ENCODE results near the gene FA2H. TPM values are rescaled to one million over a fixed set of nuclear protein-coding genes. Genes with fewer than 3 reads are reported as not detected.

FA2H gene
- total and polyA plus RNA-seq, 10 of the 15 experiments (the other 5 are each of a cell fraction or from before 2014, with no cell fraction given), result 0.05 to 0.73 (median 0.51) TPM; not detected in 3

DNA sequence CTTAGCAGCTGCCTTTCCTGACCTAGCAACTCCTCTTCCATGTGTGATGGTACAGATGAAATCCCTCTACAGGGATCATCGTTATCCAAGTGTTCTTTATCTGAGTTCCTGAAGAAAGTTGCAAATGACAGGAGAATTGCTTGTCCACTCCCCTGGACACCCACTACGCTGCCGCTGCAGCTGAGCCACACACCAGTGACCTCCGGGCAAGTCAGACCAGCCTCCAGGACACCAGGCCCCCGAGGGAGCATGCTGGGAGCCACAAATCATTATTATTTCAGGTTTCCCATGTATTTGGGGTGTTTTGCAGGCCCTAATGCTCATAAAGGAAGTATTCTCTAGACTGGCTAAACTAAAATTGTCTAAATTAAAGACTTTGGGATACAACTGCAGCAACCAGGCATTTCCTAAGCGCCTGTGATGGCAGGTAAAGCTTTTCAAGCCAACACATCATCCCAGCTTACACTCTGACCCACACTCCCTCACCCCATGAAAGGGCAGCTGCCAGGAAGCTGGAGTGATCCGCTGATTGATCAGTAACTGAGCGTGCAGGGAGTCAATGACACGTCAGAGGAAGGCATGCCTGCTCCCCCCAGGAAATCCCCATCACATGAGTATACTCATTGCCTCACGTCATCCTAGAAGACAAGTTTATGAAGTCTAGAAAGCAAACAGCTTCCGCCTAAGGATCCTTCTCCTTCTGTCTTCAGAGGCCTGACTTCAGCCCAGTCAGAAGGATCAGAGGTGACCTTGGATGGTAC, 14.4 kb downstream of the FA2H start (continued):
- TF ChIP-seq, protein P1, sequence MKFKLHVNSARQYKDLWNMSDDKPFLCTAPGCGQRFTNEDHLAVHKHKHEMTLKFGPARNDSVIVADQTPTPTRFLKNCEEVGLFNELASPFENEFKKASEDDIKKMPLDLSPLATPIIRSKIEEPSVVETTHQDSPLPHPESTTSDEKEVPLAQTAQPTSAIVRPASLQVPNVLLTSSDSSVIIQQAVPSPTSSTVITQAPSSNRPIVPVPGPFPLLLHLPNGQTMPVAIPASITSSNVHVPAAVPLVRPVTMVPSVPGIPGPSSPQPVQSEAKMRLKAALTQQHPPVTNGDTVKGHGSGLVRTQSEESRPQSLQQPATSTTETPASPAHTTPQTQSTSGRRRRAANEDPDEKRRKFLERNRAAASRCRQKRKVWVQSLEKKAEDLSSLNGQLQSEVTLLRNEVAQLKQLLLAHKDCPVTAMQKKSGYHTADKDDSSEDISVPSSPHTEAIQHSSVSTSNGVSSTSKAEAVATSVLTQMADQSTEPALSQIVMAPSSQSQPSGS (IDR thresholded peaks at IDR 0.05; ENCODE audit: low read length), result peak; percentile 27; the same call in 1 of the 2 replicates
- TF ChIP-seq, protein P2, sequence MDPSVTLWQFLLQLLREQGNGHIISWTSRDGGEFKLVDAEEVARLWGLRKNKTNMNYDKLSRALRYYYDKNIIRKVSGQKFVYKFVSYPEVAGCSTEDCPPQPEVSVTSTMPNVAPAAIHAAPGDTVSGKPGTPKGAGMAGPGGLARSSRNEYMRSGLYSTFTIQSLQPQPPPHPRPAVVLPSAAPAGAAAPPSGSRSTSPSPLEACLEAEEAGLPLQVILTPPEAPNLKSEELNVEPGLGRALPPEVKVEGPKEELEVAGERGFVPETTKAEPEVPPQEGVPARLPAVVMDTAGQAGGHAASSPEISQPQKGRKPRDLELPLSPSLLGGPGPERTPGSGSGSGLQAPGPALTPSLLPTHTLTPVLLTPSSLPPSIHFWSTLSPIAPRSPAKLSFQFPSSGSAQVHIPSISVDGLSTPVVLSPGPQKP (IDR thresholded peaks at IDR 0.05; ENCODE audit: low read depth, low read length), result no peak
- peak; percentile 29 for TF ChIP-seq RELA (IDR thresholded peaks at IDR 0.05; ENCODE audit: borderline replicate concordance, partially characterized antibody)
- no peak for TF ChIP-seq HDAC6 (IDR thresholded peaks at IDR 0.05; ENCODE audit: unreplicated experiment)
- TF ChIP-seq, protein P3, sequence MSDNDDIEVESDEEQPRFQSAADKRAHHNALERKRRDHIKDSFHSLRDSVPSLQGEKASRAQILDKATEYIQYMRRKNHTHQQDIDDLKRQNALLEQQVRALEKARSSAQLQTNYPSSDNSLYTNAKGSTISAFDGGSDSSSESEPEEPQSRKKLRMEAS (IDR thresholded peaks at IDR 0.05; ENCODE audit: low read depth, low read length), result no peak
- TF ChIP-seq, protein P4, sequence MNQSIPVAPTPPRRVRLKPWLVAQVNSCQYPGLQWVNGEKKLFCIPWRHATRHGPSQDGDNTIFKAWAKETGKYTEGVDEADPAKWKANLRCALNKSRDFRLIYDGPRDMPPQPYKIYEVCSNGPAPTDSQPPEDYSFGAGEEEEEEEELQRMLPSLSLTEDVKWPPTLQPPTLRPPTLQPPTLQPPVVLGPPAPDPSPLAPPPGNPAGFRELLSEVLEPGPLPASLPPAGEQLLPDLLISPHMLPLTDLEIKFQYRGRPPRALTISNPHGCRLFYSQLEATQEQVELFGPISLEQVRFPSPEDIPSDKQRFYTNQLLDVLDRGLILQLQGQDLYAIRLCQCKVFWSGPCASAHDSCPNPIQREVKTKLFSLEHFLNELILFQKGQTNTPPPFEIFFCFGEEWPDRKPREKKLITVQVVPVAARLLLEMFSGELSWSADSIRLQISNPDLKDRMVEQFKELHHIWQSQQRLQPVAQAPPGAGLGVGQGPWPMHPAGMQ (IDR thresholded peaks at IDR 0.05; ENCODE audit: borderline replicate concordance), result no peak
- TF ChIP-seq ZNF274 (IDR thresholded peaks at IDR 0.05; ENCODE audit: insufficient read depth, insufficient read length), result no peak
- TF ChIP-seq WRNIP1 (IDR thresholded peaks at IDR 0.05; ENCODE audit: borderline replicate concordance, low read depth, low read length), result no peak
- TF ChIP-seq KAT2A (conservative IDR thresholded peaks at IDR 0.05; ENCODE audit: control insufficient read depth, low read depth, low read length), result no peak
- no peak for TF ChIP-seq PAX8 (IDR thresholded peaks at IDR 0.05)
- TF ChIP-seq NRF1 (conservative IDR thresholded peaks at IDR 0.05; ENCODE audit: low read depth, low read length), result no peak
- TF ChIP-seq, protein P5, sequence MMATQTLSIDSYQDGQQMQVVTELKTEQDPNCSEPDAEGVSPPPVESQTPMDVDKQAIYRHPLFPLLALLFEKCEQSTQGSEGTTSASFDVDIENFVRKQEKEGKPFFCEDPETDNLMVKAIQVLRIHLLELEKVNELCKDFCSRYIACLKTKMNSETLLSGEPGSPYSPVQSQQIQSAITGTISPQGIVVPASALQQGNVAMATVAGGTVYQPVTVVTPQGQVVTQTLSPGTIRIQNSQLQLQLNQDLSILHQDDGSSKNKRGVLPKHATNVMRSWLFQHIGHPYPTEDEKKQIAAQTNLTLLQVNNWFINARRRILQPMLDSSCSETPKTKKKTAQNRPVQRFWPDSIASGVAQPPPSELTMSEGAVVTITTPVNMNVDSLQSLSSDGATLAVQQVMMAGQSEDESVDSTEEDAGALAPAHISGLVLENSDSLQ (IDR thresholded peaks at IDR 0.05), result no peak; the same call in 1 of the 2 replicates
- no peak for TF ChIP-seq SMC3 (IDR thresholded peaks at IDR 0.05; ENCODE audit: borderline replicate concordance, low read length)
- no peak for TF ChIP-seq ZZZ3 (IDR thresholded peaks at IDR 0.05; ENCODE audit: control insufficient read depth, insufficient read length, low read depth)
